Ishikawa (cell line): ENCODE measurements around the gene ELOVL4.

Experiments
- CEBPB ChIP-seq: IDR thresholded peaks from 2 replicates; pipeline ENCODE4 v1.6.1; 2012
- CREB1 ChIP-seq: IDR thresholded peaks from 2 replicates; pipeline ENCODE4 v1.6.1; 2012; ENCODE audit warnings: low read depth
- EP300 ChIP-seq: IDR thresholded peaks from 2 replicates; pipeline ENCODE4 v1.6.1; 2012; ENCODE audit warnings: borderline replicate concordance
- FOXM1 ChIP-seq: IDR thresholded peaks from 2 replicates; pipeline ENCODE4 v1.6.1; 2012; ENCODE audit warnings: low read depth, borderline replicate concordance
- NFIC ChIP-seq: IDR thresholded peaks from 2 replicates; pipeline ENCODE4 v1.6.1; 2012
- RAD21 ChIP-seq: IDR thresholded peaks from 2 replicates; pipeline ENCODE4 v1.6.1; 2012; ENCODE audit warnings: low read depth
- TAF1 ChIP-seq: IDR thresholded peaks from 2 replicates; pipeline ENCODE4 v1.6.1; 2012; ENCODE audit warnings: low read depth, mild to moderate bottlenecking
- TCF12 ChIP-seq: IDR thresholded peaks from 2 replicates; pipeline ENCODE4 v1.6.1; 2012; ENCODE audit warnings: low read depth
- YY1 ChIP-seq: IDR thresholded peaks from 2 replicates; pipeline ENCODE4 v1.6.1; 2012; ENCODE audit warnings: low read depth
- ZBTB7A ChIP-seq: IDR thresholded peaks from 2 replicates; pipeline ENCODE4 v1.6.1; 2012; ENCODE audit warnings: low read depth
- TF ChIP-seq, protein P1 (sequence below): IDR thresholded peaks from 2 replicates; pipeline ENCODE4 v1.6.1; 2012; ENCODE audit warnings: low read depth, mild to moderate bottlenecking
- TF ChIP-seq, protein P2 (sequence below): IDR thresholded peaks from 2 replicates; pipeline ENCODE4 v1.6.1; 2012

DNA sequence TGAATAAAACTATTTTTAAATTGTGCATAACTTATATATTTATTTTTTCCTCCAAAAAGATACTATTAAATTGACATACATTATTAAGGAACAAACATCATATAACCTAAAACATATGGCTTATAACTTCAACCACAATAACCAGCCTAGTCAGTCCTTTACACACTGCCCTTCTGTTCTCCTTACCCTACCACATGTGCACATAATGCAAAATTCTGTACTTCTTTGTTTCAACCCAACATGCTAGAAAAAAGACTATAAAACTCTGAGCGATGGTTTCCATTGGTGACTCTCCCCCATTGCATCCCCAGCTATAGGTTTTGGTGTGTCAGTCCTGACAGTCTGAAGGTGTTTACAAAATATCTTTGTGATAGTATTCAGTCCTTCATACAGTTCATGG is 42.3 kb upstream of the ELOVL4 start:
- TF ChIP-seq, protein P1, sequence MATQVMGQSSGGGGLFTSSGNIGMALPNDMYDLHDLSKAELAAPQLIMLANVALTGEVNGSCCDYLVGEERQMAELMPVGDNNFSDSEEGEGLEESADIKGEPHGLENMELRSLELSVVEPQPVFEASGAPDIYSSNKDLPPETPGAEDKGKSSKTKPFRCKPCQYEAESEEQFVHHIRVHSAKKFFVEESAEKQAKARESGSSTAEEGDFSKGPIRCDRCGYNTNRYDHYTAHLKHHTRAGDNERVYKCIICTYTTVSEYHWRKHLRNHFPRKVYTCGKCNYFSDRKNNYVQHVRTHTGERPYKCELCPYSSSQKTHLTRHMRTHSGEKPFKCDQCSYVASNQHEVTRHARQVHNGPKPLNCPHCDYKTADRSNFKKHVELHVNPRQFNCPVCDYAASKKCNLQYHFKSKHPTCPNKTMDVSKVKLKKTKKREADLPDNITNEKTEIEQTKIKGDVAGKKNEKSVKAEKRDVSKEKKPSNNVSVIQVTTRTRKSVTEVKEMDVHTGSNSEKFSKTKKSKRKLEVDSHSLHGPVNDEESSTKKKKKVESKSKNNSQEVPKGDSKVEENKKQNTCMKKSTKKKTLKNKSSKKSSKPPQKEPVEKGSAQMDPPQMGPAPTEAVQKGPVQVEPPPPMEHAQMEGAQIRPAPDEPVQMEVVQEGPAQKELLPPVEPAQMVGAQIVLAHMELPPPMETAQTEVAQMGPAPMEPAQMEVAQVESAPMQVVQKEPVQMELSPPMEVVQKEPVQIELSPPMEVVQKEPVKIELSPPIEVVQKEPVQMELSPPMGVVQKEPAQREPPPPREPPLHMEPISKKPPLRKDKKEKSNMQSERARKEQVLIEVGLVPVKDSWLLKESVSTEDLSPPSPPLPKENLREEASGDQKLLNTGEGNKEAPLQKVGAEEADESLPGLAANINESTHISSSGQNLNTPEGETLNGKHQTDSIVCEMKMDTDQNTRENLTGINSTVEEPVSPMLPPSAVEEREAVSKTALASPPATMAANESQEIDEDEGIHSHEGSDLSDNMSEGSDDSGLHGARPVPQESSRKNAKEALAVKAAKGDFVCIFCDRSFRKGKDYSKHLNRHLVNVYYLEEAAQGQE: no peak
- no peak for TF ChIP-seq EP300
- no peak for TF ChIP-seq RAD21
- TF ChIP-seq CEBPB: no peak
- TF ChIP-seq NFIC: no peak
- TF ChIP-seq, protein P2, sequence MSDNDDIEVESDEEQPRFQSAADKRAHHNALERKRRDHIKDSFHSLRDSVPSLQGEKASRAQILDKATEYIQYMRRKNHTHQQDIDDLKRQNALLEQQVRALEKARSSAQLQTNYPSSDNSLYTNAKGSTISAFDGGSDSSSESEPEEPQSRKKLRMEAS: no peak
- no peak for TF ChIP-seq ZBTB7A
- no peak for TF ChIP-seq FOXM1
- TF ChIP-seq CREB1: no peak
- TF ChIP-seq YY1: no peak
- TF ChIP-seq TAF1: no peak
- TF ChIP-seq TCF12: no peak
